OCI-LY3 (cell line): ENCODE measurements around the gene RUNX2.

Experiments
- H2AFZ ChIP-seq: fragments of 200-600, 300-600 bp; shearing (Covaris generic); 2 replicates; pipeline ENCODE4 v1.6.0; 2014; ENCODE audit warnings: antibody characterized with exemption, low read depth, low read length
- H3K27ac ChIP-seq: fragments of 200-600, 300-600 bp; sonication (generic); 2 replicates; pipeline ENCODE4 v1.5.1; 2014; ENCODE audit warnings: mild to moderate bottlenecking, low read length, moderate library complexity, mixed read lengths
- H3K27me3 ChIP-seq: fragments of 200-600, 300-600 bp; sonication (generic); 2 replicates; pipeline ENCODE4 v1.6.1; 2014; ENCODE audit warnings: low read depth, low read length, mixed read lengths
- H3K36me3 ChIP-seq: fragments of 200-600, 300-600 bp; sonication (generic); replicated peaks from 2 replicates; pipeline ENCODE3; 2014; ENCODE audit warnings: low read depth, low read length, mixed read lengths
- H3K4me1 ChIP-seq: fragments of 300-600, 200-600 bp; sonication (generic); 2 replicates; pipeline ENCODE4 v1.6.1; 2014; ENCODE audit warnings: low read length, mixed read lengths
- H3K4me2 ChIP-seq: fragments of 200-600, 300-600 bp; sonication (generic); 2 replicates; pipeline ENCODE4 v1.6.1; 2014; ENCODE audit warnings: low read length, mixed read lengths
- H3K4me3 ChIP-seq: fragments of 300-600, 200-600 bp; sonication (generic); 2 replicates; pipeline ENCODE4 v1.5.1; 2014; ENCODE audit warnings: antibody characterized with exemption, mild to moderate bottlenecking, low read length, moderate library complexity
- H3K79me2 ChIP-seq: fragments of 300-600, 200-600 bp; shearing (Covaris generic); 2 replicates; pipeline ENCODE4 v1.6.1; 2014; ENCODE audit warnings: mild to moderate bottlenecking, low read length, mixed read lengths
- H3K9ac ChIP-seq: fragments of 300-600, 200-600 bp; shearing (Covaris generic); 2 replicates; pipeline ENCODE4 v1.6.0; 2014; ENCODE audit warnings: mild to moderate bottlenecking, low read length, moderate library complexity
- H3K9me3 ChIP-seq: fragments of 200-600, 300-600 bp; shearing (Covaris generic); 2 replicates; pipeline ENCODE4 v1.6.1; 2014; ENCODE audit warnings: low read length, mixed read lengths; ENCODE audit not compliant: insufficient read depth
- H4K20me1 ChIP-seq: fragments of 200-600, 300-600 bp; sonication (generic); 2 replicates; pipeline ENCODE4 v1.6.1; 2016; ENCODE audit warnings: low read length, mixed read lengths; ENCODE audit not compliant: insufficient read depth
- EZH2phosphoT487 ChIP-seq: fragments of 200-600 bp; shearing (Covaris generic); IDR thresholded peaks from 2 replicates; pipeline ENCODE4 v1.6.1; 2018; ENCODE audit warnings: antibody characterized with exemption, mixed run types, low read depth
- TF ChIP-seq, protein P1 (sequence below): fragments of 200-600, 300-600 bp; sonication (generic); IDR thresholded peaks from 2 replicates; pipeline ENCODE4 v1.5.1; 2014; ENCODE audit warnings: antibody characterized with exemption, low read length, low read depth

RUNX2 gene

DNA sequence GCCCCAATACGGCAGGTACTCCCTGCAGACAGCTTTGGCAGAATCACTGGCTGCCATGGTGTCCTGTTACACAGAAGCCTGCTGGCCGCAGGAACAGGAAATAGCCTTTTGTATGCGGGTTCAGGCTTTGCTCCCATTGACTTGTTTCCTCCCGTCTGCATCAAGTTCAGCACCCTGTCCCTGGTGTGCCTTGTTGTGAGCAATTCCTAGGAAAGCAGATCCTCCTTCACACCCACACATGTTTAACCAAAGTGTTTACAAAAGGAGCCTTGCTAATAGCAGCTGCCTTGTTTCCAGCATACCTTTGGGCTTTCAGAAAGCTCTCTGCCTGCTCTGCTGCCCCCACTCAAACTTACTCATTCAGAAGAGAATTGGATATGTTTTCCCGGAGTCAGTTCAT is 176.8 kb downstream of the RUNX2 start:
- Histone ChIP-seq H3K79me2 (no peaks in the 10 kb centered on the region), H3K27me3 (peaks cover 36% of the 10 kb centered on the region), H2AFZ (no peak overlapping the region), H3K36me3 (no peaks in the 10 kb centered on the region), H3K4me2 (no peak overlapping the region), H3K4me3 (no peak overlapping the region), H3K9me3 (no peaks in the 10 kb centered on the region), H3K27ac (no peak overlapping the region), H3K9ac (no peak overlapping the region), H3K4me1 (no peaks in the 10 kb centered on the region), H4K20me1 (no peaks in the 10 kb centered on the region)
- TF ChIP-seq, protein P1, sequence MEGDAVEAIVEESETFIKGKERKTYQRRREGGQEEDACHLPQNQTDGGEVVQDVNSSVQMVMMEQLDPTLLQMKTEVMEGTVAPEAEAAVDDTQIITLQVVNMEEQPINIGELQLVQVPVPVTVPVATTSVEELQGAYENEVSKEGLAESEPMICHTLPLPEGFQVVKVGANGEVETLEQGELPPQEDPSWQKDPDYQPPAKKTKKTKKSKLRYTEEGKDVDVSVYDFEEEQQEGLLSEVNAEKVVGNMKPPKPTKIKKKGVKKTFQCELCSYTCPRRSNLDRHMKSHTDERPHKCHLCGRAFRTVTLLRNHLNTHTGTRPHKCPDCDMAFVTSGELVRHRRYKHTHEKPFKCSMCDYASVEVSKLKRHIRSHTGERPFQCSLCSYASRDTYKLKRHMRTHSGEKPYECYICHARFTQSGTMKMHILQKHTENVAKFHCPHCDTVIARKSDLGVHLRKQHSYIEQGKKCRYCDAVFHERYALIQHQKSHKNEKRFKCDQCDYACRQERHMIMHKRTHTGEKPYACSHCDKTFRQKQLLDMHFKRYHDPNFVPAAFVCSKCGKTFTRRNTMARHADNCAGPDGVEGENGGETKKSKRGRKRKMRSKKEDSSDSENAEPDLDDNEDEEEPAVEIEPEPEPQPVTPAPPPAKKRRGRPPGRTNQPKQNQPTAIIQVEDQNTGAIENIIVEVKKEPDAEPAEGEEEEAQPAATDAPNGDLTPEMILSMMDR = no peak
- no peak for TF ChIP-seq EZH2phosphoT487

DNA sequence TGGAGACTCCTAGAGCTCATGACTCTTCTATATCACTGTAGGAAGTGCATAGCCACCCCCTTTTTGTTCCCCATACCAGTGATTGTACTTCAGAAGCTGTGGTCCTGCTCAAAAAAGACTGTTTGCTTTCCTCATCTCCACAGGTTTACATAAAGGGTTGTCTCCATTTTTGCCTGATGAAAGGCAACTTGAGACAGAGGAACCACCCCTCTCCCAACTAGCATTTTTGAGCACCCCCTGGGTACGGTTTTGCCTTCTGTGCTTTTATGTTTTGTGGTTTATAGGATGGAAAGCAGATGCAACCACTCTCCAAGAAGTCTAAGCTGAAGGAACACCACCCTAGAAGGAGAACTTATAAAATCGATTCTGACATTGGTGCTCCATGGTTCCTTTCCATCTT is 177.3 kb downstream of the RUNX2 start:
- H2AFZ ChIP-seq = no peak overlapping the region
- TF ChIP-seq, protein P1 = no peak
- TF ChIP-seq EZH2phosphoT487 = no peak
- H3K4me1 ChIP-seq = no peaks in the 10 kb centered on the region
- no peaks in the 10 kb centered on the region for H3K9me3 ChIP-seq
- no peaks in the 10 kb centered on the region for H3K36me3 ChIP-seq
- no peak overlapping the region for H3K4me3 ChIP-seq
- H3K9ac ChIP-seq = no peak overlapping the region
- H3K27ac ChIP-seq = no peak overlapping the region
- no peaks in the 10 kb centered on the region for H4K20me1 ChIP-seq
- H3K27me3 ChIP-seq = peaks cover 34% of the 10 kb centered on the region
- H3K4me2 ChIP-seq = no peak overlapping the region
- H3K79me2 ChIP-seq = no peaks in the 10 kb centered on the region

DNA sequence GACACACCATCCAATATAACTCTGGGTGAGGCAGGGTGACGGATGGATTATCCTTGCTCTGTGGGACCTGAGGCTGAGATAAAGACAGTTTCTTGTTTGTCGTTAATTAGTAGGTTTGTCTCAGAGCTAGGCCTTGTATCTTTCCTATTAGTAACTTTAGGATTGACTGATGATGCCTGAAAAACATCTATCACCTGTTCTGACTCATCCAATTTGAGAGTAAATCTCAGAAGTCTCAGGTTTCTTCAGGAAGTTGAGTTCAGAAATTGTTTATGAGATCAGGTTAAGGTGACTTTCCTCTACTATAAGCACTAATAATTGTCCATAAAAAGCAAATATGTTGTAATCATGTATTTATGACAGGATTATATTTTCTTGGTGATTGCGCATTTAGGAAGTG is 179.1 kb downstream of the RUNX2 start:
- H3K9me3 ChIP-seq = no peaks in the 10 kb centered on the region
- TF ChIP-seq EZH2phosphoT487 = no peak
- TF ChIP-seq, protein P1 = no peak
- no peak overlapping the region for H3K27ac ChIP-seq
- H3K27me3 ChIP-seq = peaks cover 22% of the 10 kb centered on the region
- no peak overlapping the region for H3K9ac ChIP-seq
- H2AFZ ChIP-seq = no peak overlapping the region
- no peaks in the 10 kb centered on the region for H3K36me3 ChIP-seq
- no peaks in the 10 kb centered on the region for H4K20me1 ChIP-seq
- no peaks in the 10 kb centered on the region for H3K4me1 ChIP-seq
- no peaks in the 10 kb centered on the region for H3K79me2 ChIP-seq
- no peak overlapping the region for H3K4me3 ChIP-seq
- H3K4me2 ChIP-seq = no peak overlapping the region

DNA sequence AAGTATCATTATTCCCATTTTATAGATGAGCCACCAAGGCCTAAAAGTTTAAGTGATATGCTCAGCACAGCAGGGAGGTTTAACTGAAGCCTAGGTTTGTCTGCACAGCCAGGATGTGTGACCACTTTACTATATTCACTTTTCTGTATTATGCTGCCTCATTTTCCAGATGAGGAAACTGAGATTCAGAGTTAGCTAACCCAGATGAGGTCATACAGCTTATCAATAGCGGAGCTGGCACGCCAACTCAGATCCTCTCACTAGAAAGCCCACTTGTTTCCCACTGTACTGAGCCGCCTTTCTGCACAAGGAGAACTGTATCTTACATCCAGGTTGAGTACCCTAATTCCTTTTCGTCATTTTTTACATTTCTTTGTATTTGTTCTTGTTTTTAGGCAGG is 181.3 kb downstream of the RUNX2 start:
- TF ChIP-seq EZH2phosphoT487 = no peak
- TF ChIP-seq, protein P1 = no peak
- no peak overlapping the region for H2AFZ ChIP-seq
- no peaks in the 10 kb centered on the region for H3K9me3 ChIP-seq
- H3K79me2 ChIP-seq = no peaks in the 10 kb centered on the region
- no peak overlapping the region for H3K4me2 ChIP-seq
- no peaks in the 10 kb centered on the region for H3K36me3 ChIP-seq
- no peak overlapping the region for H3K9ac ChIP-seq
- no peaks in the 10 kb centered on the region for H3K4me1 ChIP-seq
- no peaks in the 10 kb centered on the region for H4K20me1 ChIP-seq
- H3K27ac ChIP-seq = no peak overlapping the region
- peaks cover 32% of the 10 kb centered on the region for H3K27me3 ChIP-seq
- no peak overlapping the region for H3K4me3 ChIP-seq
